IMR-90 (cell line): ENCODE data around the gene N4BP2. TPM values are rescaled to one million over a fixed set of nuclear protein-coding genes. Genes with fewer than 3 reads are reported as not detected.

ENCODE experiments used
- ATAC-seq: fragments of 200-7000 bp; cut with Tn5 transposase; 2 replicates; pipeline ENCODE4 v1.9.1; 2020; ENCODE audit warnings: low read depth, mild to moderate bottlenecking, moderate library complexity
- BruUV-seq: library from RNA; stranded (reverse); fragments of 400-500 nt; replicated peaks from 2 replicates; lab custom pipeline; 2021; lab: Mats Ljungman, UMichigan
- CTCF ChIA-PET: fragments of 300-600 bp; formaldehyde crosslinking; extraction: SDS; loops from one replicate; lab custom pipeline; 2021; ENCODE audit warnings: antibody characterized with exemption; lab: Yijun Ruan, JAX
- POLR2A ChIA-PET: fragments of 300-600 bp; sonication (Branson Sonifier 250); formaldehyde crosslinking; loops from one replicate; lab custom pipeline; 2022; ENCODE audit warnings: antibody characterized with exemption; ENCODE audit not compliant: unreplicated experiment; lab: Charles Lee
- DNase-seq: peaks from one replicate; pipeline ENCODE4 v3.0.0; 2013
- H2AFZ ChIP-seq: replicated peaks from 2 replicates; pipeline ENCODE3; 2013; ENCODE audit warnings: low read length, mild to moderate bottlenecking; ENCODE audit not compliant: poor library complexity
- H2AK5ac ChIP-seq: 2 replicates; pipeline ENCODE4 v1.6.1; 2013; ENCODE audit warnings: low read depth, low read length, inconsistent platforms
- H2AK9ac ChIP-seq: replicated peaks from 2 replicates; pipeline ENCODE3; 2013; ENCODE audit warnings: mild to moderate bottlenecking, low read depth, low read length, moderate library complexity; ENCODE audit not compliant: poor library complexity
- H2BK120ac ChIP-seq: 2 replicates; pipeline ENCODE4 v1.6.1; 2013; ENCODE audit warnings: low read depth, low read length, inconsistent platforms
- H2BK15ac ChIP-seq: 3 replicates; pipeline ENCODE4 v1.6.1; 2013; ENCODE audit warnings: low read depth, low read length, inconsistent platforms
- H2BK20ac ChIP-seq: 2 replicates; pipeline ENCODE4 v1.6.1; 2013; ENCODE audit warnings: low read depth, mild to moderate bottlenecking, inconsistent platforms, low read length, moderate library complexity
- H2BK5ac ChIP-seq: 2 replicates; pipeline ENCODE4 v1.6.1; 2013; ENCODE audit warnings: mild to moderate bottlenecking, low read depth, low read length, inconsistent platforms; ENCODE audit not compliant: poor library complexity, severe bottlenecking
- H3K14ac ChIP-seq: replicated peaks from 2 replicates; pipeline ENCODE4 v1.6.1; 2013; ENCODE audit warnings: low read depth, low read length, inconsistent platforms
- H3K18ac ChIP-seq: 2 replicates; pipeline ENCODE4 v1.6.1; 2013; ENCODE audit warnings: low read depth, low read length, control low read depth
- H3K23ac ChIP-seq: 2 replicates; pipeline ENCODE4 v1.6.1; 2013; ENCODE audit warnings: low read depth, low read length, inconsistent platforms
- H3K27ac ChIP-seq: 2 replicates; pipeline ENCODE4 v1.5.1; 2013; ENCODE audit warnings: mild to moderate bottlenecking, control low read depth, low read length; ENCODE audit not compliant: insufficient read depth
- H3K27me3 ChIP-seq: 2 replicates; pipeline ENCODE4 v1.6.1; 2013; ENCODE audit warnings: low read length; ENCODE audit not compliant: control insufficient read depth, insufficient read depth
- H3K36me3 ChIP-seq: 2 replicates; pipeline ENCODE4 v1.6.1; 2013; ENCODE audit warnings: low read length, mixed read lengths; ENCODE audit not compliant: control insufficient read depth, insufficient read depth
- H3K4ac ChIP-seq: 2 replicates; pipeline ENCODE4 v1.6.1; 2013; ENCODE audit warnings: low read depth, low read length, inconsistent platforms
- H3K4me1 ChIP-seq: 2 replicates; pipeline ENCODE4 v1.6.1; 2013; ENCODE audit warnings: low read length, mixed read lengths; ENCODE audit not compliant: control insufficient read depth, insufficient read depth
- H3K4me2 ChIP-seq: 2 replicates; pipeline ENCODE4 v1.6.1; 2013; ENCODE audit warnings: low read depth, mild to moderate bottlenecking, control low read depth, low read length, moderate library complexity
- H3K4me3 ChIP-seq: 2 replicates; pipeline ENCODE4 v1.5.1; 2013; ENCODE audit warnings: low read depth, mild to moderate bottlenecking, control low read depth, low read length, moderate library complexity; ENCODE audit not compliant: insufficient read depth
- H3K56ac ChIP-seq: 2 replicates; pipeline ENCODE4 v1.6.1; 2013; ENCODE audit warnings: low read length, inconsistent platforms; ENCODE audit not compliant: insufficient read depth; ENCODE audit errors: extremely low read depth
- H3K79me1 ChIP-seq, 2 experiments: 2 replicates each; pipeline ENCODE4 v1.6.1; 2013; ENCODE audit warnings: low read length in 2 of 2, inconsistent platforms in 1 of 2, low read depth in 1 of 2
- H3K9ac ChIP-seq: 2 replicates; pipeline ENCODE4 v1.6.1; 2013; ENCODE audit warnings: low read depth, low read length, control low read depth
- H3K9me1 ChIP-seq: 2 replicates; pipeline ENCODE4 v1.6.1; 2013; ENCODE audit warnings: low read length, inconsistent platforms; ENCODE audit not compliant: insufficient read depth
- H3K9me3 ChIP-seq: 2 replicates; pipeline ENCODE4 v1.6.1; 2013; ENCODE audit warnings: low read length; ENCODE audit not compliant: control insufficient read depth, insufficient read depth
- H4K20me1 ChIP-seq: 2 replicates; pipeline ENCODE4 v1.6.1; 2013; ENCODE audit warnings: low read length, inconsistent platforms; ENCODE audit not compliant: insufficient read depth
- H4K5ac ChIP-seq: 2 replicates; pipeline ENCODE4 v1.6.1; 2013; ENCODE audit warnings: mild to moderate bottlenecking, low read depth, low read length, control low read depth
- H4K8ac ChIP-seq, 2 experiments: 2 replicates each; pipeline ENCODE4 v1.6.1; 2013; ENCODE audit warnings: low read depth in 2 of 2, low read length in 2 of 2, control low read depth in 1 of 2, inconsistent platforms in 1 of 2
- H4K91ac ChIP-seq: 2 replicates; pipeline ENCODE4 v1.6.1; 2013; ENCODE audit warnings: low read depth, low read length, inconsistent platforms; ENCODE audit not compliant: insufficient read depth
- CHD1 ChIP-seq: IDR thresholded peaks from 2 replicates; pipeline ENCODE4 v1.6.1; 2012; ENCODE audit warnings: low read depth, low read length, improper control_type of control experiment
- ELK1 ChIP-seq: fragments of 150-350 bp; IDR thresholded peaks from 2 replicates; pipeline ENCODE4 v1.6.1; 2016; ENCODE audit warnings: low read depth, mild to moderate bottlenecking, low read length, moderate library complexity, borderline replicate concordance
- FOS ChIP-seq: fragments of 150-350 bp; IDR thresholded peaks from 2 replicates; pipeline ENCODE4 v1.6.1; 2016; ENCODE audit warnings: low read depth, low read length
- RAD21 ChIP-seq: IDR thresholded peaks from 2 replicates; pipeline ENCODE4 v1.6.1; 2012; ENCODE audit warnings: low read length, improper control_type of control experiment
- RCOR1 ChIP-seq: IDR thresholded peaks from 2 replicates; pipeline ENCODE4 v1.6.1; 2012; ENCODE audit warnings: mild to moderate bottlenecking, low read length, improper control_type of control experiment; ENCODE audit not compliant: insufficient replicate concordance
- RFX5 ChIP-seq: IDR thresholded peaks from 2 replicates; pipeline ENCODE4 v1.8.0; 2012; ENCODE audit warnings: low read depth, mild to moderate bottlenecking, low read length, moderate library complexity
- WGBS, 2 experiments: methylation state at CpG; one replicate each; pipeline versions ENCODE4 v1.1.5 to v1.1.7; 2013; ENCODE audit warnings: missing lambda C conversion rate in 2 of 2; ENCODE audit not compliant: insufficient read length in 1 of 2; ENCODE audit errors: extremely low coverage in 2 of 2; 5-methylcytosine and 5-hydroxymethylcytosine counted together
- dilution Hi-C: fragments of 300-500 bp; cut with HindIII; formaldehyde crosslinking; loops from one replicate; pipeline ENCODE4 v1.14.3; 2018; ENCODE audit warnings: low sequenced_read_pairs; ENCODE audit not compliant: unreplicated experiment
- in situ Hi-C: fragments of 300-500 bp; cut with MboI; formaldehyde crosslinking; loops from 3 replicates; pipeline ENCODE4 v1.14.3; 2019; ENCODE audit warnings: low sequenced_read_pairs, inconsistent platforms, mixed read lengths
- intact Hi-C: fragments of 100-400 bp; cut with micrococcal nuclease; formaldehyde crosslinking; loops from 2 replicates; pipeline ENCODE4 v1.10.0; 2022
- polyA plus RNA-seq, 3 experiments: library from polyadenylated mRNA; depleted of rRNA; stranded (reverse); fragments of >200 nt; gene quantifications; 2 replicates each; pipeline ENCODE4 v1.2.3, GENCODE V29; 2012; ENCODE audit warnings: low replicate concordance in 1 of 3
- total RNA-seq: library from RNA; depleted of rRNA; stranded (reverse); fragments of >200 nt; gene quantifications from 2 replicates; pipeline ENCODE4 v1.2.3, GENCODE V29; 2012
- TF ChIP-seq, protein P1 (sequence below): conservative IDR thresholded peaks from 2 replicates; pipeline ENCODE4 v1.5.1; 2012; ENCODE audit warnings: mild to moderate bottlenecking, low read depth, low read length, improper control_type of control experiment

Gene N4BP2
- total and polyA plus RNA-seq, 2 of the 4 experiments (the other 2 are of a cell fraction), result 0.84 to 2.2 TPM

GRCh38 chr4:40057586-40058091 lies 989 bp downstream of the N4BP2 start:
- peak overlapping the region; percentile 23; the same call in 1 of the 2 replicates for H4K5ac ChIP-seq

More at GRCh38 chr4:40057586-40058091, 989 bp downstream of the N4BP2 start:
- no peaks in the 10 kb centered on the region for H3K4me1 ChIP-seq
- H3K4ac ChIP-seq, result peak overlapping the region; percentile 54
- peak overlapping the region; percentile 71; the same call in 1 of the 2 replicates for H3K23ac ChIP-seq
- H4K8ac ChIP-seq, result peak overlapping the region in 1 of 2 experiments; percentile 47; a peak in 1 of 4 replicates
- 0 out of 4 replicates have a peak, but pooled peaks cover 2 to 3% of the 10 kb centered on the region in 2 experiments for H3K79me1 ChIP-seq
- POLR2A ChIA-PET, result interaction anchor here (0.8 to 1.3 kb wide), 2 partner anchors 10 to 259 kb away, joined by 3 read pairs; no protein-coding TSS in a partner anchor
- peak; percentile 96 for DNase-seq
- H4K20me1 ChIP-seq, result no peaks in the 10 kb centered on the region
- in situ Hi-C loops (loop anchor here (25.0 kb wide), 1 partner anchor 255 kb away; no protein-coding TSS in a partner anchor), dilution Hi-C loops (no loop called here), intact Hi-C loops (loop anchor here (2.0 to 10.0 kb wide), 5 partner anchors 80 to 493 kb away; partner anchors contain the start of genes PDS5A and UBE2K)
- no peaks in the 10 kb centered on the region for H3K9me1 ChIP-seq
- H2BK20ac ChIP-seq, result 0 out of 2 replicates have a peak overlapping the region, but pooled peaks have one; percentile 43
- peak overlapping the region; percentile 44 for H3K14ac ChIP-seq
- no TSS peak for BruUV-seq
- peak overlapping the region; percentile 70 for H2AK9ac ChIP-seq
- ATAC-seq, result peak; percentile 69
- peak overlapping the region; percentile 7 for H3K9ac ChIP-seq
- H2BK5ac ChIP-seq, result peak overlapping the region; percentile 78
- CTCF ChIA-PET, result interaction anchor here (0.8 to 2.8 kb wide), 5 partner anchors 9 to 260 kb away, joined by 3 to 11 read pairs (median 3); no protein-coding TSS in a partner anchor
- peak overlapping the region; percentile 96 for H2AFZ ChIP-seq
- peak overlapping the region; percentile 80 for H3K27ac ChIP-seq
- peak overlapping the region; percentile 76 for H3K4me3 ChIP-seq
- no peaks in the 10 kb centered on the region for H3K9me3 ChIP-seq
- no peaks in the 10 kb centered on the region for H3K27me3 ChIP-seq
- H3K56ac ChIP-seq, result peak overlapping the region; percentile 60; the same call in 1 of the 2 replicates
- H2BK15ac ChIP-seq, result no peak overlapping the region
- TF ChIP-seq RCOR1 (no peak), ELK1 (no peak), FOS (peak; percentile 54; the same call in 1 of the 2 replicates), CHD1 (no peak), RAD21 (no peak), RFX5 (peak; percentile 81)
- TF ChIP-seq, protein P1, sequence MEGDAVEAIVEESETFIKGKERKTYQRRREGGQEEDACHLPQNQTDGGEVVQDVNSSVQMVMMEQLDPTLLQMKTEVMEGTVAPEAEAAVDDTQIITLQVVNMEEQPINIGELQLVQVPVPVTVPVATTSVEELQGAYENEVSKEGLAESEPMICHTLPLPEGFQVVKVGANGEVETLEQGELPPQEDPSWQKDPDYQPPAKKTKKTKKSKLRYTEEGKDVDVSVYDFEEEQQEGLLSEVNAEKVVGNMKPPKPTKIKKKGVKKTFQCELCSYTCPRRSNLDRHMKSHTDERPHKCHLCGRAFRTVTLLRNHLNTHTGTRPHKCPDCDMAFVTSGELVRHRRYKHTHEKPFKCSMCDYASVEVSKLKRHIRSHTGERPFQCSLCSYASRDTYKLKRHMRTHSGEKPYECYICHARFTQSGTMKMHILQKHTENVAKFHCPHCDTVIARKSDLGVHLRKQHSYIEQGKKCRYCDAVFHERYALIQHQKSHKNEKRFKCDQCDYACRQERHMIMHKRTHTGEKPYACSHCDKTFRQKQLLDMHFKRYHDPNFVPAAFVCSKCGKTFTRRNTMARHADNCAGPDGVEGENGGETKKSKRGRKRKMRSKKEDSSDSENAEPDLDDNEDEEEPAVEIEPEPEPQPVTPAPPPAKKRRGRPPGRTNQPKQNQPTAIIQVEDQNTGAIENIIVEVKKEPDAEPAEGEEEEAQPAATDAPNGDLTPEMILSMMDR, result no peak
- no peak overlapping the region for H2AK5ac ChIP-seq
- H2BK120ac ChIP-seq, result peak overlapping the region; percentile 77
- 0% methylated on average over 2 of the region's 13 CpGs; no CpG with 5 or more reads in 1 of the 2 experiments for WGBS, 2 experiments
- peak overlapping the region; percentile 75; the same call in 1 of the 2 replicates for H4K91ac ChIP-seq
- peak overlapping the region; percentile 93 for H3K4me2 ChIP-seq
- no peaks in the 10 kb centered on the region for H3K36me3 ChIP-seq
- H3K18ac ChIP-seq, result peak overlapping the region; percentile 68
